Brain microvascular endothelial cell (primary cell): ENCODE measurements around the gene RAPGEF1.
A peak's percentile ranks its signal among the peaks of the same experiment; 100 is the strongest.

Source experiments
- DNase-seq: peaks from one replicate; pipeline ENCODE4 v3.0.0-alpha.2; 2020
- H3K27ac ChIP-seq: fragments of 250-450 bp; sonication (Bioruptor Pico); 2 replicates; pipeline ENCODE4 v1.5.1; 2020; ENCODE audit warnings: mild to moderate bottlenecking, moderate library complexity
- H3K27me3 ChIP-seq: fragments of 250-450 bp; sonication (Bioruptor Pico); replicated peaks from 2 replicates; pipeline ENCODE4 v1.5.1; 2020; ENCODE audit warnings: mild to moderate bottlenecking
- H3K36me3 ChIP-seq: fragments of 250-450 bp; sonication (Bioruptor Pico); replicated peaks from 2 replicates; pipeline ENCODE4 v1.5.1; 2020; ENCODE audit warnings: mild to moderate bottlenecking
- H3K4me3 ChIP-seq: 2 replicates; pipeline ENCODE4 v1.5.1; 2011; ENCODE audit warnings: low read depth, mild to moderate bottlenecking, control low read depth, low read length, moderate library complexity
- CTCF ChIP-seq: IDR thresholded peaks from 2 replicates; pipeline ENCODE4 v1.5.1; 2011; ENCODE audit warnings: low read depth, mild to moderate bottlenecking, moderate library complexity, low read length, control low read depth, inconsistent platforms; ENCODE audit errors: missing control alignments
- in situ Hi-C: cut with HindIII; loops from 2 replicates; pipeline ENCODE4 v1.10.0; 2017; ENCODE audit warnings: low sequenced_read_pairs, low pct_ligation_motif_present

Gene RAPGEF1

GRCh38 chr9:131543141-131543540, 196.7 kb downstream of the RAPGEF1 start:
- no peak for TF ChIP-seq CTCF
- H3K36me3 ChIP-seq = no peaks in the 10 kb centered on the region
- no peak overlapping the region for H3K4me3 ChIP-seq
- H3K27ac ChIP-seq = no peak overlapping the region
- DNase-seq = no peak
- in situ Hi-C loops = no loop called here
- peaks cover 27% of the 10 kb centered on the region for H3K27me3 ChIP-seq

- Histone ChIP-seq H3K36me3 (no peaks in the 10 kb centered on the region), H3K27me3 (no peaks in the 10 kb centered on the region), H3K4me3 (no peak overlapping the region), H3K27ac (no peak overlapping the region)
- no peak for DNase-seq
- in situ Hi-C loops = no loop called here
- TF ChIP-seq CTCF = no peak
These were observed 200.5 kb downstream of the RAPGEF1 start for GRCh38 chr9:131539223-131539923.

GRCh38 chr9:131537946-131538345, 201.9 kb downstream of the RAPGEF1 start:
- DNase-seq = no peak
- TF ChIP-seq CTCF = no peak
- H3K4me3 ChIP-seq = no peak overlapping the region
- H3K27me3 ChIP-seq = no peaks in the 10 kb centered on the region
- H3K27ac ChIP-seq = no peak overlapping the region
- no peaks in the 10 kb centered on the region for H3K36me3 ChIP-seq
- in situ Hi-C loops = no loop called here

GRCh38 chr9:131534721-131535237, 205.1 kb downstream of the RAPGEF1 start:
- Histone ChIP-seq H3K36me3 (no peaks in the 10 kb centered on the region), H3K27ac (no peak overlapping the region), H3K27me3 (no peaks in the 10 kb centered on the region), H3K4me3 (no peak overlapping the region)
- in situ Hi-C loops = no loop called here
- DNase-seq = no peak
- TF ChIP-seq CTCF = no peak

GRCh38 chr9:131530920-131531832, 208.7 kb downstream of the RAPGEF1 start, which contains the start of gene UCK1:
TSS of gene UCK1 (minus strand) at chr9:131531263. CDS start at chr9:131531174, 89 bp downstream.
- DNase-seq = peak; percentile 39
- no peak for TF ChIP-seq CTCF
- Histone ChIP-seq H3K27me3 (no peaks in the 10 kb centered on the region), H3K36me3 (peaks cover 15% of the 10 kb centered on the region), H3K27ac (peak within 1 kb of the TSS; percentile 27), H3K4me3 (peak within 1 kb of the TSS; percentile 74)
- in situ Hi-C loops = no loop called here
